Testis (tissue), 3 donors: ENCODE data around the gene RNF151. TPM values are rescaled to one million over a fixed set of nuclear protein-coding genes. Genes with fewer than 3 reads are reported as not detected.

Experiments
- DNase-seq: peaks from one replicate; pipeline ENCODE4 v3.0.0-alpha.2; 2019
- H3K27ac ChIP-seq, 2 donors: fragments of 200-600 bp; sonication (generic); one replicate each; pipeline ENCODE4 v1.5.1; 2019
- H3K27me3 ChIP-seq: fragments of 200-600 bp; sonication (generic); one replicate; pipeline ENCODE4 v1.5.1; 2019
- H3K36me3 ChIP-seq: fragments of 200-600 bp; sonication (generic); one replicate; pipeline ENCODE4 v1.5.1; 2017; ENCODE audit warnings: low read depth; ENCODE audit errors: missing control alignments
- H3K4me1 ChIP-seq: fragments of 200-600 bp; sonication (generic); one replicate; pipeline ENCODE4 v1.5.1; 2019
- H3K4me3 ChIP-seq, 2 donors: fragments of 200-600 bp; sonication (generic); one replicate each; pipeline ENCODE4 v1.5.1; 2017 to 2019
- H3K9me3 ChIP-seq: fragments of 200-600 bp; sonication (generic); one replicate; pipeline ENCODE4 v1.5.1; 2017
- POLR2A ChIP-seq: fragments of 450-650 bp; IDR thresholded peaks from one replicate; pipeline ENCODE4 v1.6.1; 2017; ENCODE audit warnings: antibody characterized with exemption, mild to moderate bottlenecking, moderate library complexity
- WGBS, 2 donors: methylation state at CpG; one replicate each; pipeline ENCODE4 v1.1.5; 2018; 5-methylcytosine and 5-hydroxymethylcytosine counted together
- intact Hi-C: fragments of 100-400 bp; cut with DNase I; formaldehyde crosslinking; loops from one replicate; pipeline ENCODE4 v1.15.1; 2023; ENCODE audit warnings: low total_unique reads
- polyA plus RNA-seq: library from polyadenylated mRNA; stranded (reverse); fragments of 350-450 nt; fragmentation: Illumina TruSeq; extraction: RNeasy Lipid Tissue Mini Kit (QIAGEN cat#74804); gene quantifications from one replicate; pipeline ENCODE4 v1.2.3, GENCODE V29; 2014; ENCODE audit warnings: low read depth, low replicate concordance; ENCODE audit not compliant: insufficient read depth
- total RNA-seq, 2 donors: library from RNA; depleted of rRNA; stranded (reverse); fragments of >200 nt; gene quantifications; one replicate each; pipeline ENCODE4 v1.2.3, GENCODE V29; 2016
- TF ChIP-seq, protein P1 (sequence below), 3 experiments: fragments of 450-650 bp in 2 of 3; fragments of 200-600 bp in 1 of 3; sonication (generic) in 1 of 3; IDR thresholded peaks; one replicate each; pipeline ENCODE4 v1.5.1; 2016 to 2019; ENCODE audit warnings: antibody characterized with exemption in 3 of 3, mild to moderate bottlenecking in 2 of 3, moderate library complexity in 1 of 3

Gene RNF151
- total and polyA plus RNA-seq, 3 donors from 2014 or later: 86.7 to 210 (median 153) TPM

DNA sequence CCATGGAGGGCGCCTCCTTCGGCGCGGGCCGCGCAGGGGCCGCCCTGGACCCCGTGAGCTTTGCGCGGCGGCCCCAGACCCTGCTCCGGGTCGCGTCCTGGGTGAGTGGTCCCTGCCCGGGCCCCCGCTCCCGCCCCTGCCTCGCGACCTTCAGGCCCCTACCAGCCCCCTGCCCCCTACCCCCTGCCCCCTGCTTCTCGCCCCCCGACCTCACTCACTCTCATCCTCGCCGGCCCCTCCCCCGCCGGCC is 23.4 kb downstream of the RNF151 start:
- no peak for DNase-seq
- Histone ChIP-seq H3K9me3 (no peaks in the 10 kb centered on the region), H3K4me1 (peaks cover 17% of the 10 kb centered on the region), H3K27me3 (no peaks in the 10 kb centered on the region), H3K36me3 (no peaks in the 10 kb centered on the region), H3K27ac (no peak overlapping the region), H3K4me3 (peak overlapping the region; percentile 26 to 52)
- intact Hi-C loops: no loop called here
- TF ChIP-seq, protein P1, sequence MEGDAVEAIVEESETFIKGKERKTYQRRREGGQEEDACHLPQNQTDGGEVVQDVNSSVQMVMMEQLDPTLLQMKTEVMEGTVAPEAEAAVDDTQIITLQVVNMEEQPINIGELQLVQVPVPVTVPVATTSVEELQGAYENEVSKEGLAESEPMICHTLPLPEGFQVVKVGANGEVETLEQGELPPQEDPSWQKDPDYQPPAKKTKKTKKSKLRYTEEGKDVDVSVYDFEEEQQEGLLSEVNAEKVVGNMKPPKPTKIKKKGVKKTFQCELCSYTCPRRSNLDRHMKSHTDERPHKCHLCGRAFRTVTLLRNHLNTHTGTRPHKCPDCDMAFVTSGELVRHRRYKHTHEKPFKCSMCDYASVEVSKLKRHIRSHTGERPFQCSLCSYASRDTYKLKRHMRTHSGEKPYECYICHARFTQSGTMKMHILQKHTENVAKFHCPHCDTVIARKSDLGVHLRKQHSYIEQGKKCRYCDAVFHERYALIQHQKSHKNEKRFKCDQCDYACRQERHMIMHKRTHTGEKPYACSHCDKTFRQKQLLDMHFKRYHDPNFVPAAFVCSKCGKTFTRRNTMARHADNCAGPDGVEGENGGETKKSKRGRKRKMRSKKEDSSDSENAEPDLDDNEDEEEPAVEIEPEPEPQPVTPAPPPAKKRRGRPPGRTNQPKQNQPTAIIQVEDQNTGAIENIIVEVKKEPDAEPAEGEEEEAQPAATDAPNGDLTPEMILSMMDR (IDR thresholded peaks at IDR 0.05): no peak
- no peak for TF ChIP-seq POLR2A
- WGBS, 2 donors: 1% methylated on average over 25 of the region's 25 CpGs; no CpG with 5 or more reads in 1 of the 2 donors

DNA sequence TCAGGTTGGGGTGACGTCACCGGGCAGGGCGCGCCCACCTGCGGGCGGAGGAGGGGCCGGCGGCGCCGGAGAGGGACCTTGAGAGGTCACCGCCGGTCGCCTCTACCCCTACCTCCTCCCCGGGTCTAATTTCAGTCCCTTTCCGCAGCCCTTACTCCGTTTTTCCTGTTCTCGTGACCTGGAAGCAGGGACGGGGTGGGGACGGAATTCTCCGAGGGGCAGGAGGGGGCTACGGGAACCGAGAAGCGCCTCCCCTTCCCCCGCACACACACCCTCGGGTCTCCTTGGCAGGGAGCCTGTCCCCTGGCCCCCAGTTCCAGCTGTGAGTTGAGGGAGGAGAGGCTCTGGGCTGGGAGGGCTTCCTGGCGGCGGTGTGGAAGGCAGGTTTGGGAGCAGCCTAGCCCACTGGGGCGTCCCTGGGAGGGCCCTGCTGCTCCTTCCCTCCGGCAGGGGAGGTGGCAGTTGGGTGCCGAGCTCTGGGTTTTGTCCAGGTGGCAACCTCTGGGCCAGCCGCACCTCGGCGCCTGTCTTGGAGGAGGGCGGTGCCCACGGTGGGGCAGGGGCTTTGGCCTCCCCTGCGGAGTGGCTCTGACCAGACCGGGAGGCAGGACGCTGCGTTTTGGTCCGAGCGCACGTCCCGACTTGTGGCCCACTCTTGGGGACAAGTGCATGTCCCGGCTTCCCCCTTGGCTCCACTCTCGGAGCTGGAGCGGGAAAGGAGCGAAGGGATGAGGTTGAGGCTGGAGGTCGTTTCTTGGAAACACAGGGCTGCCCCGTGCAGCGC is 23.9 kb downstream of the RNF151 start:
- H3K27me3 ChIP-seq: no peaks in the 10 kb centered on the region
- peaks cover 13% of the 10 kb centered on the region for H3K4me1 ChIP-seq
- WGBS, 2 donors: 1 to 3% methylated on average over 22 to 46 of the region's 50 CpGs
- intact Hi-C loops: no loop called here
- TF ChIP-seq POLR2A: no peak
- TF ChIP-seq, protein P1 (IDR thresholded peaks at IDR 0.05): no peak
- no peaks in the 10 kb centered on the region for H3K36me3 ChIP-seq
- no peaks in the 10 kb centered on the region for H3K9me3 ChIP-seq
- no peak overlapping the region for H3K27ac ChIP-seq
- H3K4me3 ChIP-seq: peak overlapping the region; percentile 26 to 52
- DNase-seq: no peak

DNA sequence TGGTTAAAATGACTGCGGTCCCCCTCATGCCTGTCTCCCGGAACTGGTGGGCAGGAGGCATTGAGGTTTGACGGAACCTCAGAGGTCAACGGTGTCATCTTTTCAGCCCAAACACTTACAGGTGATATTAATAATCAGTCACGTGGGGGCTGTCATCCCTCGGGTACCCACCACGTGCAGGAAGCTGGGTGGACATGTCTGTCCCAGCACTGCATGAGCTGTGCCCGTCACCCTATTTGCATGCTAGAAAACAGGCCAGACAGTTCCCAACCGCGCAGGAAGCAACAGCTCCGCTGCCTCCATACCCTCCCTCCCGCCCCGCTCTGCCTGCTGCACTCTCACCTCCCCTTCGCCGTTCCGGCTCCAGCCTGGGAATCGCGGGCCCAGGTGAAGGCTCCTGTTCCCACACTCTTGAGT is 24.5 kb downstream of the RNF151 start:
- TF ChIP-seq, protein P1 (IDR thresholded peaks at IDR 0.05): no peak
- no peak for TF ChIP-seq POLR2A
- peak overlapping the region in 1 of 2 donors; percentile 52 for H3K4me3 ChIP-seq
- no peaks in the 10 kb centered on the region for H3K27me3 ChIP-seq
- DNase-seq: no peak
- 6 to 11% methylated on average over 14 to 18 of the region's 18 CpGs for WGBS, 2 donors
- H3K27ac ChIP-seq: no peak overlapping the region
- no peaks in the 10 kb centered on the region for H3K36me3 ChIP-seq
- intact Hi-C loops: no loop called here
- no peaks in the 10 kb centered on the region for H3K9me3 ChIP-seq
- peaks cover 13% of the 10 kb centered on the region for H3K4me1 ChIP-seq

DNA sequence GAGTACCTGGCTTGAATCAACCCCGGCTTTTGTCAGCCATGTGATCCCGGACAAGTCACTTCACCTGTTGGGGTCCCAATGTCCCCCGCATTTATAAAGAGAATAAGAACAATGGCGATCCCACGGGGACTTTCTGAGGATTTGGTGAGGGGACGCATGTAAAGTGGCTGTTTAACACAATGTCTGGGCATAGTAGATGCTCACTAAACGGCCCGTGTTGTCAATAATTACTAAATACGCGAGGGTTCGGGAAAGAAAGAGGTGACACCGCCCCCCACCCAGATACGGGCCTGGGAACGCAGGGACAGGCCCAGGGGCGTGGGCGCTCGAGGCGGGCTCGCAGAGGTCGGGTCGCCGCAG is 24.9 kb downstream of the RNF151 start:
- no peak for DNase-seq
- Histone ChIP-seq H3K36me3 (no peaks in the 10 kb centered on the region), H3K9me3 (no peaks in the 10 kb centered on the region), H3K4me1 (peaks cover 13% of the 10 kb centered on the region), H3K27me3 (no peaks in the 10 kb centered on the region), H3K4me3 (peak overlapping the region; percentile 16 to 46), H3K27ac (no peak overlapping the region)
- 15 to 16% methylated on average over 14 to 22 of the region's 22 CpGs for WGBS, 2 donors
- TF ChIP-seq, protein P1 (IDR thresholded peaks at IDR 0.05): no peak
- TF ChIP-seq POLR2A: no peak
- intact Hi-C loops: no loop called here
